Measurements from ENCODE around the gene GSK3B. TPM values are rescaled to one million over a fixed set of nuclear protein-coding genes. Genes with fewer than 3 reads are reported as not detected.

GSK3B gene
- total and polyA plus RNA-seq, 2 experiments from 2014 or later = 29.0 to 45.3 TPM

DNA sequence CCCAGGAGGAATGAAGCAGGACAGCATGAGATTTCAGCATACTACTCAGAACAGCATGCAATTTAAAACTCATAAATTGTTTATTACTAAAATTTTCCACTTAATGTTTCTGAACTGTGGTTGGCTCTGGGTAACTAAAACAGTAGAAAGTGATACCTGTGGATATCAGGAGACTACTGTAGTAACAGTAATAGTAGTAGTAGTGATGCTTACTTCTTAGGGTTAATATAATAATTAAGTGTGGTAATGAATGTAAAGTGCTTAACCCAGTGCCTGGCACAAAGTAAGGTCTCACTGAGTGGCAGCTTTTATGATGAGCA lies 195.1 kb downstream of the GSK3B start:
- H3F3A ChIP-seq (replicated peaks; ENCODE audit: low read depth) = no peaks in the 10 kb centered on the region
- no peak overlapping the region for H3K4me3 ChIP-seq
- H3K27ac Mint-ChIP-seq = no peak overlapping the region
- no peaks in the 10 kb centered on the region for H3K9me3 Mint-ChIP-seq
- no peak for ATAC-seq
- no peaks in the 10 kb centered on the region for H3K9me2 ChIP-seq (ENCODE audit: insufficient read depth)
- H3K4me1 ChIP-seq (ENCODE audit: insufficient read depth) = no peaks in the 10 kb centered on the region
- no peak overlapping the region for H3K4me3 Mint-ChIP-seq
- H3K27ac ChIP-seq (ENCODE audit: low read depth) = no peak overlapping the region
- no peaks in the 10 kb centered on the region for H3K27me3 ChIP-seq (ENCODE audit: insufficient read depth)
- no peaks in the 10 kb centered on the region for H3K79me2 ChIP-seq (replicated peaks; ENCODE audit: insufficient read depth)
- no peaks in the 10 kb centered on the region for H4K20me1 ChIP-seq (replicated peaks; ENCODE audit: insufficient read depth)
- peaks cover 3% of the 10 kb centered on the region; the same call in 1 of the 3 replicates for H3K36me3 Mint-ChIP-seq (ENCODE audit: low read depth)
- H3K4me2 ChIP-seq = no peak overlapping the region
- no peaks in the 10 kb centered on the region for H3K36me3 ChIP-seq (ENCODE audit: insufficient read depth)
- TF ChIP-seq POLR2AphosphoS5 (IDR thresholded peaks at IDR 0.05; ENCODE audit: low read depth) = no peak
- H3K4me1 Mint-ChIP-seq = no peaks in the 10 kb centered on the region
- H2AFZ ChIP-seq = no peak overlapping the region
- no peaks in the 10 kb centered on the region for H3K27me3 Mint-ChIP-seq (ENCODE audit: insufficient read depth, low read depth, poor library complexity)
- no peak for DNase-seq (ENCODE audit: low spot score)

DNA sequence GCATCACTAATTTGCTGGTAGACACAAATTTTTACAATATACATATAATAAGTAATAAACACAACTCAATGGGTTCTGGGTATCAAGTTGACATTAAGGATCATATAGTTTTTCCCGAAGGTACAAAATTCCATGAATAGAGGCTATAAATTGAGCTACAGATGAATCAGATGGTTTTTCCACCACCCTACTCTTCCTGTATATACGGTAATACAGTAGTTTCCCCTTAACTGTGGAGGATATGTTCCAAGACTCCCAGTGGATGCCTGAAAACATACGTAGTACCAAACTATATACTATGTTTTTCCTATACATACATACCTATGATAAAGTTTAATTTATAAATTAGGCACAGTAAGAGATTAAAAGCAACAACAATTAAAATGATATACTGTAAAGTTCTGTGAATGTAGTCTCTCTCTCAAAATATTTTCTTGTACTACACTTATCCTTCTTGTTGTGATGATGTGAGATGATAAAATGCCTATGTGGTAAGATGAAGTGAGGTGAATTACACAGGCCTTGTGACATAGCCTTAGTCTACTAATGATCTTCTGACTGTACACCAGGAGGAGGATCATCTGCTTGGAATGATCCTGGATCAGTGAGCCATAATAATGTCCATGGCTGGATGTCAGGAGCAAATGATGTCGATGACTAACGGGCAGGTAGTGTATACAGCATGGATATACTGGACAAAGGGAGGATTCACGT lies 195.6 kb downstream of the GSK3B start:
- Mint-ChIP-seq H3K4me3 (no peak overlapping the region), H3K4me1 (no peaks in the 10 kb centered on the region), H3K27me3 (ENCODE audit: insufficient read depth, low read depth, poor library complexity) (no peaks in the 10 kb centered on the region), H3K36me3 (ENCODE audit: low read depth) (peaks cover 3% of the 10 kb centered on the region; the same call in 1 of the 3 replicates), H3K9me3 (no peaks in the 10 kb centered on the region), H3K27ac (no peak overlapping the region)
- Histone ChIP-seq H4K20me1 (replicated peaks; ENCODE audit: insufficient read depth) (no peaks in the 10 kb centered on the region), H3K4me3 (no peak overlapping the region), H3K9me2 (ENCODE audit: insufficient read depth) (no peaks in the 10 kb centered on the region), H3K4me1 (ENCODE audit: insufficient read depth) (no peaks in the 10 kb centered on the region), H2AFZ (no peak overlapping the region), H3K27me3 (ENCODE audit: insufficient read depth) (no peaks in the 10 kb centered on the region), H3K36me3 (ENCODE audit: insufficient read depth) (no peaks in the 10 kb centered on the region), H3K4me2 (no peak overlapping the region), H3K79me2 (replicated peaks; ENCODE audit: insufficient read depth) (no peaks in the 10 kb centered on the region), H3K27ac (ENCODE audit: low read depth) (no peak overlapping the region), H3F3A (replicated peaks; ENCODE audit: low read depth) (no peaks in the 10 kb centered on the region)
- no peak for DNase-seq (ENCODE audit: low spot score)
- no peak for ATAC-seq
- TF ChIP-seq, protein P1, sequence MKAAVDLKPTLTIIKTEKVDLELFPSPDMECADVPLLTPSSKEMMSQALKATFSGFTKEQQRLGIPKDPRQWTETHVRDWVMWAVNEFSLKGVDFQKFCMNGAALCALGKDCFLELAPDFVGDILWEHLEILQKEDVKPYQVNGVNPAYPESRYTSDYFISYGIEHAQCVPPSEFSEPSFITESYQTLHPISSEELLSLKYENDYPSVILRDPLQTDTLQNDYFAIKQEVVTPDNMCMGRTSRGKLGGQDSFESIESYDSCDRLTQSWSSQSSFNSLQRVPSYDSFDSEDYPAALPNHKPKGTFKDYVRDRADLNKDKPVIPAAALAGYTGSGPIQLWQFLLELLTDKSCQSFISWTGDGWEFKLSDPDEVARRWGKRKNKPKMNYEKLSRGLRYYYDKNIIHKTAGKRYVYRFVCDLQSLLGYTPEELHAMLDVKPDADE (IDR thresholded peaks at IDR 0.05) = no peak
- TF ChIP-seq POLR2AphosphoS5 (IDR thresholded peaks at IDR 0.05; ENCODE audit: low read depth) (no peak), EZH2 (IDR thresholded peaks at IDR 0.05; ENCODE audit: low read depth, unreplicated experiment) (no peak), JUNB (IDR thresholded peaks at IDR 0.05; ENCODE audit: unreplicated experiment) (no peak), ZNF114 (CRISPR knock-in tag; IDR thresholded peaks at IDR 0.05) (no peak), CREB1 (CRISPR knock-in tag; IDR thresholded peaks at IDR 0.05; ENCODE audit: low read depth) (no peak), ZNF331 (CRISPR knock-in tag; IDR thresholded peaks at IDR 0.05; ENCODE audit: low read depth) (no peak), STAT1 (IDR thresholded peaks at IDR 0.05; ENCODE audit: unreplicated experiment) (no peak), NANOG (IDR thresholded peaks at IDR 0.05; ENCODE audit: borderline replicate concordance) (no peak)
- TF ChIP-seq, protein P2, sequence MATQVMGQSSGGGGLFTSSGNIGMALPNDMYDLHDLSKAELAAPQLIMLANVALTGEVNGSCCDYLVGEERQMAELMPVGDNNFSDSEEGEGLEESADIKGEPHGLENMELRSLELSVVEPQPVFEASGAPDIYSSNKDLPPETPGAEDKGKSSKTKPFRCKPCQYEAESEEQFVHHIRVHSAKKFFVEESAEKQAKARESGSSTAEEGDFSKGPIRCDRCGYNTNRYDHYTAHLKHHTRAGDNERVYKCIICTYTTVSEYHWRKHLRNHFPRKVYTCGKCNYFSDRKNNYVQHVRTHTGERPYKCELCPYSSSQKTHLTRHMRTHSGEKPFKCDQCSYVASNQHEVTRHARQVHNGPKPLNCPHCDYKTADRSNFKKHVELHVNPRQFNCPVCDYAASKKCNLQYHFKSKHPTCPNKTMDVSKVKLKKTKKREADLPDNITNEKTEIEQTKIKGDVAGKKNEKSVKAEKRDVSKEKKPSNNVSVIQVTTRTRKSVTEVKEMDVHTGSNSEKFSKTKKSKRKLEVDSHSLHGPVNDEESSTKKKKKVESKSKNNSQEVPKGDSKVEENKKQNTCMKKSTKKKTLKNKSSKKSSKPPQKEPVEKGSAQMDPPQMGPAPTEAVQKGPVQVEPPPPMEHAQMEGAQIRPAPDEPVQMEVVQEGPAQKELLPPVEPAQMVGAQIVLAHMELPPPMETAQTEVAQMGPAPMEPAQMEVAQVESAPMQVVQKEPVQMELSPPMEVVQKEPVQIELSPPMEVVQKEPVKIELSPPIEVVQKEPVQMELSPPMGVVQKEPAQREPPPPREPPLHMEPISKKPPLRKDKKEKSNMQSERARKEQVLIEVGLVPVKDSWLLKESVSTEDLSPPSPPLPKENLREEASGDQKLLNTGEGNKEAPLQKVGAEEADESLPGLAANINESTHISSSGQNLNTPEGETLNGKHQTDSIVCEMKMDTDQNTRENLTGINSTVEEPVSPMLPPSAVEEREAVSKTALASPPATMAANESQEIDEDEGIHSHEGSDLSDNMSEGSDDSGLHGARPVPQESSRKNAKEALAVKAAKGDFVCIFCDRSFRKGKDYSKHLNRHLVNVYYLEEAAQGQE (IDR thresholded peaks at IDR 0.05; ENCODE audit: unreplicated experiment) = no peak
- TF ChIP-seq, protein P3, sequence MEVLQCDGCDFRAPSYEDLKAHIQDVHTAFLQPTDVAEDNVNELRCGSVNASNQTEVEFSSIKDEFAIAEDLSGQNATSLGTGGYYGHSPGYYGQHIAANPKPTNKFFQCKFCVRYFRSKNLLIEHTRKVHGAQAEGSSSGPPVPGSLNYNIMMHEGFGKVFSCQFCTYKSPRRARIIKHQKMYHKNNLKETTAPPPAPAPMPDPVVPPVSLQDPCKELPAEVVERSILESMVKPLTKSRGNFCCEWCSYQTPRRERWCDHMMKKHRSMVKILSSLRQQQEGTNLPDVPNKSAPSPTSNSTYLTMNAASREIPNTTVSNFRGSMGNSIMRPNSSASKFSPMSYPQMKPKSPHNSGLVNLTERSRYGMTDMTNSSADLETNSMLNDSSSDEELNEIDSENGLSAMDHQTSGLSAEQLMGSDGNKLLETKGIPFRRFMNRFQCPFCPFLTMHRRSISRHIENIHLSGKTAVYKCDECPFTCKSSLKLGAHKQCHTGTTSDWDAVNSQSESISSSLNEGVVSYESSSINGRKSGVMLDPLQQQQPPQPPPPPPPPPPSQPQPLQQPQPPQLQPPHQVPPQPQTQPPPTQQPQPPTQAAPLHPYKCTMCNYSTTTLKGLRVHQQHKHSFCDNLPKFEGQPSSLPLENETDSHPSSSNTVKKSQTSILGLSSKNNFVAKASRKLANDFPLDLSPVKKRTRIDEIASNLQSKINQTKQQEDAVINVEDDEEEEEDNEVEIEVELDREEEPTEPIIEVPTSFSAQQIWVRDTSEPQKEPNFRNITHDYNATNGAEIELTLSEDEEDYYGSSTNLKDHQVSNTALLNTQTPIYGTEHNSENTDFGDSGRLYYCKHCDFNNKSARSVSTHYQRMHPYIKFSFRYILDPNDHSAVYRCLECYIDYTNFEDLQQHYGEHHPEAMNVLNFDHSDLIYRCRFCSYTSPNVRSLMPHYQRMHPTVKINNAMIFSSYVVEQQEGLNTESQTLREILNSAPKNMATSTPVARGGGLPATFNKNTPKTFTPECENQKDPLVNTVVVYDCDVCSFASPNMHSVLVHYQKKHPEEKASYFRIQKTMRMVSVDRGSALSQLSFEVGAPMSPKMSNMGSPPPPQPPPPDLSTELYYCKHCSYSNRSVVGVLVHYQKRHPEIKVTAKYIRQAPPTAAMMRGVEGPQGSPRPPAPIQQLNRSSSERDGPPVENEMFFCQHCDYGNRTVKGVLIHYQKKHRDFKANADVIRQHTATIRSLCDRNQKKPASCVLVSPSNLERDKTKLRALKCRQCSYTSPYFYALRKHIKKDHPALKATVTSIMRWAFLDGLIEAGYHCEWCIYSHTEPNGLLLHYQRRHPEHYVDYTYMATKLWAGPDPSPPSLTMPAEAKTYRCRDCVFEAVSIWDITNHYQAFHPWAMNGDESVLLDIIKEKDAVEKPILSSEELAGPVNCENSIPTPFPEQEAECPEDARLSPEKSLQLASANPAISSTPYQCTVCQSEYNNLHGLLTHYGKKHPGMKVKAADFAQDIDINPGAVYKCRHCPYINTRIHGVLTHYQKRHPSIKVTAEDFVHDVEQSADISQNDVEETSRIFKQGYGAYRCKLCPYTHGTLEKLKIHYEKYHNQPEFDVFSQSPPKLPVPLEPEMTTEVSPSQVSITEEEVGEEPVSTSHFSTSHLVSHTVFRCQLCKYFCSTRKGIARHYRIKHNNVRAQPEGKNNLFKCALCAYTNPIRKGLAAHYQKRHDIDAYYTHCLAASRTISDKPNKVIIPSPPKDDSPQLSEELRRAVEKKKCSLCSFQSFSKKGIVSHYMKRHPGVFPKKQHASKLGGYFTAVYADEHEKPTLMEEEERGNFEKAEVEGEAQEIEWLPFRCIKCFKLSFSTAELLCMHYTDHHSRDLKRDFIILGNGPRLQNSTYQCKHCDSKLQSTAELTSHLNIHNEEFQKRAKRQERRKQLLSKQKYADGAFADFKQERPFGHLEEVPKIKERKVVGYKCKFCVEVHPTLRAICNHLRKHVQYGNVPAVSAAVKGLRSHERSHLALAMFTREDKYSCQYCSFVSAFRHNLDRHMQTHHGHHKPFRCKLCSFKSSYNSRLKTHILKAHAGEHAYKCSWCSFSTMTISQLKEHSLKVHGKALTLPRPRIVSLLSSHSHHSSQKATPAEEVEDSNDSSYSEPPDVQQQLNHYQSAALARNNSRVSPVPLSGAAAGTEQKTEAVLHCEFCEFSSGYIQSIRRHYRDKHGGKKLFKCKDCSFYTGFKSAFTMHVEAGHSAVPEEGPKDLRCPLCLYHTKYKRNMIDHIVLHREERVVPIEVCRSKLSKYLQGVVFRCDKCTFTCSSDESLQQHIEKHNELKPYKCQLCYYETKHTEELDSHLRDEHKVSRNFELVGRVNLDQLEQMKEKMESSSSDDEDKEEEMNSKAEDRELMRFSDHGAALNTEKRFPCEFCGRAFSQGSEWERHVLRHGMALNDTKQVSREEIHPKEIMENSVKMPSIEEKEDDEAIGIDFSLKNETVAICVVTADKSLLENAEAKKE (CRISPR knock-in tag; IDR thresholded peaks at IDR 0.05) = no peak

Data from GM23338 (cell line).